ENCODE results near the gene DCTPP1. TPM values are rescaled to one million over a fixed set of nuclear protein-coding genes. Genes with fewer than 3 reads are reported as not detected.

Gene DCTPP1
- total and polyA plus RNA-seq, 9 of the 15 experiments (the other 6 are each of a cell fraction or from before 2014, with no cell fraction given) = 45.0 to 132 (median 80.6) TPM

DNA sequence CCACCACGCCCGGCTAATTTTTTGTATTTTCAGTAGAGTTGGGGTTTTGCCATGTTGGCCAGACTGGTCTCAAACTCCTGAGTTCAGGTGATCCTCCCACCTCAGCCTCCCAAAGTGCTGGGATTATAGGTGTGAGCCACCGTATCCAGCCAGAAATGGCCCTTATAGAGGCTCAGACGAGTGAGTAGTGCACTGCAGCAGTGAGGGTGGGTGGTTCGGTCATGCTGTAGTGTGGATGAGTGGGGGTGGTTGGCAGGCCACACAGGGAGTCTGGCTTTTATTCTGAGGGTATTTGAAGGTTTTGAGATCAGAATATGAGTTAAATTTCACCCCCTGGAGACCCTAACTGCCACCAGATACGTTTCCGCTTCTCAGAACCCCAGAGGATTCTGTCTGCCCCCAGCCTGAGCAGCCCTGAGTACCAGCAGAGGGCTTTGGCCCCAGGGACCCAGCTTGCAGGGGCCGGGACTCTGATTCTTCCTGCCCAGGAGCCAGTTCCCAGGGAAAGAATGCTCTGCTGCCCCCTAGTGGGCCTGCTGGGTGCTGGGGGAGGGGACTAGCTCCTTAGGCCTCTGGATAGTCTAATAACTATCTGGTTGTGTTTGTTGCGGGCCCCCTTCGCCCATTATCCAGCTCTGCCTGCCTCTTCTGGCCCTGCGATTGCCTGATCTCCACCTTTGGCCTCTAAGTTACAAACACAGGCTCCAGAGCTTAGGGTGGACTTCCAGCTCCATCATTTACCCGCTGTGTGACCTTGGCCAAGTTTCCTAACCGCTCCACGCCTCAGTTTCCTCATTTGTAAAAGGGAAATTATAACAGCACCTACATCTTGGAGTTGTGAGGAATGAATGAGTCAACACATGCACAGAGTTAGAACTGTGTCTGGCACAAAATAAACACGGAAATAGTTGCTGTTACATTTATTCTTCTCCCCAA is 20.4 kb downstream of the DCTPP1 start:
- Histone ChIP-seq H3K36me3 (ENCODE audit: control insufficient read depth, insufficient read depth, low read length) (peaks cover 49% of the 10 kb centered on the region), H3K9me1 (ENCODE audit: control insufficient read depth, insufficient read depth, low read length) (no peaks in the 10 kb centered on the region), H2AFZ (ENCODE audit: low read depth, low read length) (no peak overlapping the region), H4K20me1 (replicated peaks; ENCODE audit: control insufficient read depth, insufficient read depth, low read length) (no peaks in the 10 kb centered on the region), H3K79me2 (ENCODE audit: control insufficient read depth, insufficient read depth, low read length) (peaks cover 34% of the 10 kb centered on the region), H3K4me3 (no peak overlapping the region), H3K4me1 (replicated peaks in 1 of 2; ENCODE audit: control insufficient read depth in 2 of 2, insufficient read depth in 2 of 2, low read length in 2 of 2) (peaks cover 15 to 28% of the 10 kb centered on the region in 2 experiments; a peak in 4 of 5 replicates), H3K9ac (ENCODE audit: insufficient read depth in 1 of 2, low read depth in 2 of 2, low read length in 2 of 2) (peak overlapping the region in 1 of 2 experiments; percentile 74; a peak in 1 of 4 replicates), H3K9me3 (replicated peaks; ENCODE audit: control insufficient read depth, insufficient read depth, low read depth, low read length) (no peaks in the 10 kb centered on the region), H3K27me3 (ENCODE audit: control insufficient read depth in 2 of 2, insufficient read depth in 2 of 2, low read length in 2 of 2) (no peaks in the 10 kb centered on the region), H3K27ac (ENCODE audit: extremely low read depth, low read depth, low read length) (no peak overlapping the region), H3K4me2 (ENCODE audit: insufficient read depth, low read length) (no peak overlapping the region)
- FAIRE-seq (peak; percentile 67), DNase-seq (ENCODE audit: extremely low read depth in 1 of 4, low spot score in 3 of 4) (peak; percentile 77 to 93 (median 88)), ATAC-seq (peak; percentile 83)
- in situ Hi-C loops (cut with MboI) = loop anchor here (10.0 kb wide), 1 partner anchor 215 kb away; the partner anchor contains the start of genes BOLA2B, SLX1A and SULT1A3
- WGBS (ENCODE audit: insufficient coverage, low coverage, missing lambda C conversion rate) = 41% methylated on average over 15 of the region's 15 CpGs
- BruUV-seq (replicated peaks) = no TSS peak
- CTCF ChIA-PET (ENCODE audit: low intra/inter-chr PET ratio) = interaction anchor here (0.6 kb wide), 1 partner anchor 89 kb away, joined by 3 read pairs; no protein-coding TSS in a partner anchor
- intact Hi-C loops (cut with micrococcal nuclease) = loop anchor here (5.0 kb wide), 2 partner anchors 37 to 52 kb away; partner anchors contain the start of genes CD2BP2, MYL11 and TBC1D10B
- POLR2A ChIA-PET = interaction anchor here (0.7 to 1.1 kb wide), 5 partner anchors 10 to 301 kb away, joined by 3 to 5 read pairs (median 3); partner anchors contain the start of gene FBRS
- TF ChIP-seq ZNF609 (CRISPR knock-in tag; IDR thresholded peaks at IDR 0.05; ENCODE audit: borderline replicate concordance) = no peak
- no peak for TF ChIP-seq ZBTB11 (CRISPR knock-in tag; IDR thresholded peaks at IDR 0.05)
- peak; percentile 96 for TF ChIP-seq SMC3 (conservative IDR thresholded peaks at IDR 0.05; ENCODE audit: insufficient read depth, low read depth, low read length)
- TF ChIP-seq ZBTB7A (IDR thresholded peaks at IDR 0.05; ENCODE audit: borderline replicate concordance, control insufficient read depth, low read depth, low read length) = peak; percentile 51; the same call in 1 of the 2 replicates
- TF ChIP-seq, protein P1, sequence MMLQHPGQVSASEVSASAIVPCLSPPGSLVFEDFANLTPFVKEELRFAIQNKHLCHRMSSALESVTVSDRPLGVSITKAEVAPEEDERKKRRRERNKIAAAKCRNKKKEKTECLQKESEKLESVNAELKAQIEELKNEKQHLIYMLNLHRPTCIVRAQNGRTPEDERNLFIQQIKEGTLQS (IDR thresholded peaks at IDR 0.05) = no peak
- TF ChIP-seq, protein P1 (CRISPR knock-in tag; conservative IDR thresholded peaks at IDR 0.05) = 0 out of 2 replicates have a peak, but pooled peaks have one; percentile 43
- TF ChIP-seq ZNF785 (CRISPR knock-in tag; IDR thresholded peaks at IDR 0.05) = no peak
- TF ChIP-seq CHD2 (IDR thresholded peaks at IDR 0.05; ENCODE audit: low read depth, low read length) = 0 out of 2 replicates have a peak, but pooled peaks have one; percentile 18
- no peak for TF ChIP-seq ZNF41 (CRISPR knock-in tag; conservative IDR thresholded peaks at IDR 0.05)

All from K562 (cell line).